T-helper 1 cell treated with Interleukin-12 subunit alpha and Interleukin-12 subunit beta and Interleukin-4 antibody, amounts not matched to agents 30 μg/mL and 1 μg/mL, for 36 hours (primary cell): ENCODE results near the gene LCK.

Experiments
- H3K27ac Mint-ChIP-seq: one replicate; pipeline ENCODE4 v1.8.0; 2021; ENCODE audit warnings: mild to moderate bottlenecking, mixed read lengths
- H3K27me3 Mint-ChIP-seq: one replicate; pipeline ENCODE4 v1.8.0; 2021; ENCODE audit warnings: low read depth, mixed read lengths
- H3K36me3 Mint-ChIP-seq: one replicate; pipeline ENCODE4 v1.8.0; 2021; ENCODE audit warnings: low read depth, mixed read lengths
- H3K4me1 Mint-ChIP-seq: one replicate; pipeline ENCODE4 v1.8.0; 2021; ENCODE audit warnings: low read depth, mixed read lengths
- H3K4me3 Mint-ChIP-seq: one replicate; pipeline ENCODE4 v1.8.0; 2021; ENCODE audit warnings: mild to moderate bottlenecking, moderate library complexity, mixed read lengths
- H3K9me3 Mint-ChIP-seq: one replicate; pipeline ENCODE4 v1.8.0; 2021; ENCODE audit warnings: mixed read lengths

LCK gene

GRCh38 chr1:32309960-32310359 lies 58.9 kb downstream of the LCK start:
- Mint-ChIP-seq H3K4me3 (no peak overlapping the region), H3K4me1 (peaks cover 31% of the 10 kb centered on the region), H3K27ac (no peak overlapping the region), H3K27me3 (no peaks in the 10 kb centered on the region), H3K36me3 (peaks cover 24% of the 10 kb centered on the region), H3K9me3 (no peaks in the 10 kb centered on the region)

GRCh38 chr1:32311709-32312393 lies 60.8 kb downstream of the LCK start:
- Mint-ChIP-seq H3K4me3 (no peak overlapping the region), H3K9me3 (no peaks in the 10 kb centered on the region), H3K4me1 (peaks cover 33% of the 10 kb centered on the region), H3K27me3 (no peaks in the 10 kb centered on the region), H3K36me3 (peaks cover 19% of the 10 kb centered on the region), H3K27ac (no peak overlapping the region)

GRCh38 chr1:32316903-32317277 lies 65.8 kb downstream of the LCK start:
- H3K4me3 Mint-ChIP-seq, result no peak overlapping the region
- H3K4me1 Mint-ChIP-seq, result peaks cover 18% of the 10 kb centered on the region
- H3K36me3 Mint-ChIP-seq, result peaks cover 23% of the 10 kb centered on the region
- no peak overlapping the region for H3K27ac Mint-ChIP-seq
- no peaks in the 10 kb centered on the region for H3K27me3 Mint-ChIP-seq
- no peaks in the 10 kb centered on the region for H3K9me3 Mint-ChIP-seq

GRCh38 chr1:32318127-32318869 lies 67.2 kb downstream of the LCK start:
- H3K27ac Mint-ChIP-seq, result no peak overlapping the region
- H3K4me3 Mint-ChIP-seq, result no peak overlapping the region
- no peaks in the 10 kb centered on the region for H3K9me3 Mint-ChIP-seq
- H3K4me1 Mint-ChIP-seq, result peaks cover 27% of the 10 kb centered on the region
- H3K36me3 Mint-ChIP-seq, result peaks cover 27% of the 10 kb centered on the region
- no peaks in the 10 kb centered on the region for H3K27me3 Mint-ChIP-seq

GRCh38 chr1:32321712-32322291 lies 70.7 kb downstream of the LCK start:
- Mint-ChIP-seq H3K4me1 (peaks cover 29% of the 10 kb centered on the region), H3K27me3 (no peaks in the 10 kb centered on the region), H3K27ac (peak overlapping the region; percentile 77), H3K9me3 (no peaks in the 10 kb centered on the region), H3K4me3 (peak overlapping the region; percentile 34), H3K36me3 (peaks cover 24% of the 10 kb centered on the region)

GRCh38 chr1:32327204-32327603 lies 76.1 kb downstream of the LCK start:
- Mint-ChIP-seq H3K27me3 (no peaks in the 10 kb centered on the region), H3K4me3 (no peak overlapping the region), H3K27ac (no peak overlapping the region), H3K36me3 (peaks cover 54% of the 10 kb centered on the region), H3K4me1 (peaks cover 16% of the 10 kb centered on the region), H3K9me3 (no peaks in the 10 kb centered on the region)

GRCh38 chr1:32329931-32330466 lies 78.9 kb downstream of the LCK start:
- H3K4me1 Mint-ChIP-seq, result peaks cover 21% of the 10 kb centered on the region
- no peak overlapping the region for H3K4me3 Mint-ChIP-seq
- H3K9me3 Mint-ChIP-seq, result no peaks in the 10 kb centered on the region
- H3K27me3 Mint-ChIP-seq, result no peaks in the 10 kb centered on the region
- peak overlapping the region; percentile 67 for H3K27ac Mint-ChIP-seq
- H3K36me3 Mint-ChIP-seq, result peaks cover 57% of the 10 kb centered on the region

GRCh38 chr1:32330558-32331151 lies 79.6 kb downstream of the LCK start:
- Mint-ChIP-seq H3K9me3 (no peaks in the 10 kb centered on the region), H3K27ac (peak overlapping the region; percentile 36), H3K4me3 (no peak overlapping the region), H3K36me3 (peaks cover 54% of the 10 kb centered on the region), H3K27me3 (no peaks in the 10 kb centered on the region), H3K4me1 (peaks cover 22% of the 10 kb centered on the region)

GRCh38 chr1:32331549-32331948 lies 80.5 kb downstream of the LCK start:
- peaks cover 52% of the 10 kb centered on the region for H3K36me3 Mint-ChIP-seq
- peaks cover 22% of the 10 kb centered on the region for H3K4me1 Mint-ChIP-seq
- no peaks in the 10 kb centered on the region for H3K9me3 Mint-ChIP-seq
- no peak overlapping the region for H3K4me3 Mint-ChIP-seq
- H3K27ac Mint-ChIP-seq, result peak overlapping the region; percentile 12
- no peaks in the 10 kb centered on the region for H3K27me3 Mint-ChIP-seq

- peaks cover 49% of the 10 kb centered on the region for H3K36me3 Mint-ChIP-seq
- no peaks in the 10 kb centered on the region for H3K9me3 Mint-ChIP-seq
- H3K4me1 Mint-ChIP-seq, result peaks cover 29% of the 10 kb centered on the region
- H3K4me3 Mint-ChIP-seq, result no peak overlapping the region
- H3K27ac Mint-ChIP-seq, result no peak overlapping the region
- no peaks in the 10 kb centered on the region for H3K27me3 Mint-ChIP-seq
These were observed 81.4 kb downstream of the LCK start for GRCh38 chr1:32332290-32333079.

- H3K9me3 Mint-ChIP-seq, result no peaks in the 10 kb centered on the region
- peaks cover 35% of the 10 kb centered on the region for H3K4me1 Mint-ChIP-seq
- no peaks in the 10 kb centered on the region for H3K27me3 Mint-ChIP-seq
- peak overlapping the region; percentile 56 for H3K27ac Mint-ChIP-seq
- peaks cover 41% of the 10 kb centered on the region for H3K36me3 Mint-ChIP-seq
- peak overlapping the region; percentile 11 for H3K4me3 Mint-ChIP-seq
These were observed 82.3 kb downstream of the LCK start for GRCh38 chr1:32333251-32333963.

GRCh38 chr1:32334274-32334861 lies 83.3 kb downstream of the LCK start:
- H3K9me3 Mint-ChIP-seq, result no peaks in the 10 kb centered on the region
- H3K4me3 Mint-ChIP-seq, result peak overlapping the region; percentile 87
- H3K27me3 Mint-ChIP-seq, result no peaks in the 10 kb centered on the region
- peaks cover 39% of the 10 kb centered on the region for H3K4me1 Mint-ChIP-seq
- peaks cover 36% of the 10 kb centered on the region for H3K36me3 Mint-ChIP-seq
- H3K27ac Mint-ChIP-seq, result no peak overlapping the region

GRCh38 chr1:32334864-32335534 lies 83.9 kb downstream of the LCK start:
- Mint-ChIP-seq H3K36me3 (peaks cover 29% of the 10 kb centered on the region), H3K27me3 (no peaks in the 10 kb centered on the region), H3K27ac (peak overlapping the region; percentile 61), H3K9me3 (no peaks in the 10 kb centered on the region), H3K4me3 (peak overlapping the region; percentile 87), H3K4me1 (peaks cover 39% of the 10 kb centered on the region)
